Naive thymus-derived CD4-positive, alpha-beta T cell (primary cell): ENCODE results near the gene RPRD1B. TPM values are rescaled to one million over a fixed set of nuclear protein-coding genes. Genes with fewer than 3 reads are reported as not detected.
"Not testable (repeated sequence)": the region's sequence is repeated elsewhere in the genome, so short reads cannot be mapped to it uniquely, and the experiment has no call there.

Source experiments
- ATAC-seq: fragments of 150-1000 bp; cut with Tn5 transposase; 2 replicates; pipeline ENCODE4 v1.10.0; 2021; ENCODE audit warnings: mild to moderate bottlenecking, moderate library complexity
- CTCF ChIA-PET: fragments of 350-600 bp; sonication (Branson Sonifier 250); formaldehyde crosslinking; loops from one replicate; lab custom pipeline; 2021; ENCODE audit warnings: antibody characterized with exemption; lab: Charles Lee
- POLR2A ChIA-PET: fragments of 350-600 bp; sonication (Branson Sonifier 250); formaldehyde crosslinking; loops from one replicate; lab custom pipeline; 2021; ENCODE audit warnings: antibody characterized with exemption, inconsistent platforms; lab: Charles Lee
- DNase-seq, 9 donors: peaks; one replicate each; pipeline versions ENCODE4 v3.0.0 to v3.0.0-alpha.2; 2020 to 2022; ENCODE audit warnings: mixed read lengths in 1 of 9
- H3K27ac ChIP-seq: one replicate; pipeline ENCODE4 v1.7.0; 2013; ENCODE audit warnings: mild to moderate bottlenecking, low read depth, low read length, moderate library complexity
- H3K27me3 ChIP-seq, 2 donors: one replicate each; pipeline ENCODE4 v1.7.0; 2013; ENCODE audit warnings: low read length in 2 of 2, mild to moderate bottlenecking in 2 of 2, moderate library complexity in 2 of 2; ENCODE audit not compliant: control insufficient read depth in 2 of 2, insufficient read depth in 2 of 2
- H3K36me3 ChIP-seq, 3 experiments: 1 replicate in 2 of 3; 2 replicates in 1 of 3; pipeline ENCODE4 v1.7.0; 2013; ENCODE audit warnings: low read length in 3 of 3, mild to moderate bottlenecking in 3 of 3, moderate library complexity in 1 of 3; ENCODE audit not compliant: insufficient read depth in 3 of 3, control insufficient read depth in 2 of 3
- H3K4me1 ChIP-seq, 2 donors: one replicate each; pipeline ENCODE4 v1.7.0; 2013; ENCODE audit warnings: low read length in 2 of 2, mild to moderate bottlenecking in 2 of 2, moderate library complexity in 1 of 2; ENCODE audit not compliant: control insufficient read depth in 2 of 2, insufficient read depth in 2 of 2
- H3K4me3 ChIP-seq: 2 replicates; pipeline ENCODE4 v1.7.0; 2013; ENCODE audit warnings: mild to moderate bottlenecking, low read length
- H3K9me3 ChIP-seq, 3 experiments: 1 replicate in 2 of 3; 2 replicates in 1 of 3; pipeline ENCODE4 v1.7.0; 2013; ENCODE audit warnings: low read length in 3 of 3; ENCODE audit not compliant: control insufficient read depth in 2 of 3
- H3K27ac Mint-ChIP-seq, 9 donors: one replicate each; pipeline ENCODE4 v1.8.0; 2020 to 2022; ENCODE audit warnings: mixed read lengths in 9 of 9, mild to moderate bottlenecking in 8 of 9, moderate library complexity in 5 of 9, inconsistent platforms in 2 of 9
- H3K27me3 Mint-ChIP-seq, 5 donors: one replicate each; pipeline ENCODE4 v1.8.0; 2021 to 2022; ENCODE audit warnings: mixed read lengths in 5 of 5, mild to moderate bottlenecking in 1 of 5
- H3K36me3 Mint-ChIP-seq, 5 donors: one replicate each; pipeline ENCODE4 v1.8.0; 2020 to 2022; ENCODE audit warnings: mixed read lengths in 5 of 5, mild to moderate bottlenecking in 3 of 5, inconsistent platforms in 1 of 5
- H3K4me1 Mint-ChIP-seq, 7 donors: one replicate each; pipeline ENCODE4 v1.8.0; 2020 to 2022; ENCODE audit warnings: mixed read lengths in 7 of 7, mild to moderate bottlenecking in 3 of 7, inconsistent platforms in 1 of 7
- H3K4me3 Mint-ChIP-seq, 10 donors: one replicate each; pipeline ENCODE4 v1.8.0; 2020 to 2022; ENCODE audit warnings: mild to moderate bottlenecking in 10 of 10, mixed read lengths in 10 of 10, moderate library complexity in 6 of 10, inconsistent platforms in 2 of 10
- H3K9me3 Mint-ChIP-seq, 11 donors: one replicate each; pipeline ENCODE4 v1.8.0; 2020 to 2022; ENCODE audit warnings: mixed read lengths in 11 of 11, mild to moderate bottlenecking in 4 of 11, inconsistent platforms in 1 of 11, moderate library complexity in 1 of 11
- intact Hi-C, 2 donors: fragments of 100-400 bp; cut with micrococcal nuclease; formaldehyde crosslinking; loops; one replicate each; pipeline ENCODE4 v1.15.1; 2023
- polyA plus RNA-seq, 2 donors: library from polyadenylated mRNA; unstranded; fragments of 300-500 nt; fragmentation: Illumina TruSeq; gene quantifications; one replicate each; pipeline ENCODE4 v1.2.3, GENCODE V29; 2021
- total RNA-seq, 6 experiments: library from RNA in 5 of 6; stranded (reverse) in 5 of 6; gene quantifications; 1 replicate in 5 of 6; 2 replicates in 1 of 6; pipeline ENCODE4 v1.2.3 and lab custom pipeline; 2021 to 2026

The RPRD1B gene
- total and polyA plus RNA-seq, 7 experiments from 2014 or later = 3.4 to 49.1 (median 45.3) TPM

GRCh38 chr20:38008233-38008944 is 25.2 kb upstream of the RPRD1B start:
- H3K27me3 Mint-ChIP-seq = no peaks in the 10 kb centered on the region
- H3K4me3 ChIP-seq = no peak overlapping the region
- ATAC-seq (no peak), DNase-seq (no peak)
- peaks cover 12 to 59% (median 37%) of the 10 kb centered on the region in 5 donors for H3K36me3 Mint-ChIP-seq
- no peaks in the 10 kb centered on the region for H3K9me3 ChIP-seq
- H3K4me1 Mint-ChIP-seq = peaks cover 0 to 19% (median 7%) of the 10 kb centered on the region in 7 donors
- ChIA-PET POLR2A (no interaction called here), CTCF (interaction anchor here (0.7 to 0.9 kb wide), 2 partner anchors 13 to 16 kb away, joined by 3 to 5 read pairs; no protein-coding TSS in a partner anchor)
- H3K27ac ChIP-seq = no peak overlapping the region
- H3K36me3 ChIP-seq = peaks cover 4 to 43% (median 7%) of the 10 kb centered on the region in 3 experiments
- no peak overlapping the region for H3K27ac Mint-ChIP-seq
- intact Hi-C loops = no loop called here
- H3K4me3 Mint-ChIP-seq = no peak overlapping the region
- no peaks in the 10 kb centered on the region for H3K9me3 Mint-ChIP-seq
- no peaks in the 10 kb centered on the region for H3K27me3 ChIP-seq
- no peaks in the 10 kb centered on the region for H3K4me1 ChIP-seq

GRCh38 chr20:38009416-38009815 is 24.1 kb upstream of the RPRD1B start:
- CTCF ChIA-PET = interaction anchor here (0.9 kb wide), 1 partner anchor 15 kb away, joined by 3 read pairs; no protein-coding TSS in a partner anchor

GRCh38 chr20:38011696-38012095 is 21.9 kb upstream of the RPRD1B start:
- intact Hi-C loops = no loop called here
- Mint-ChIP-seq H3K27me3 (no peaks in the 10 kb centered on the region), H3K27ac (no peak overlapping the region), H3K9me3 (no peaks in the 10 kb centered on the region), H3K4me3 (no peak overlapping the region), H3K4me1 (peaks cover 0 to 27% (median 15%) of the 10 kb centered on the region in 7 donors), H3K36me3 (peaks cover 20 to 64% (median 43%) of the 10 kb centered on the region in 5 donors)
- no peak for DNase-seq
- H3K27ac ChIP-seq = no peak overlapping the region
- no peaks in the 10 kb centered on the region for H3K27me3 ChIP-seq
- no peaks in the 10 kb centered on the region for H3K4me1 ChIP-seq
- H3K36me3 ChIP-seq = peaks cover 4 to 54% (median 15%) of the 10 kb centered on the region in 3 experiments
- H3K4me3 ChIP-seq = no peak overlapping the region
- ATAC-seq = no peak
- POLR2A ChIA-PET = no interaction called here
- CTCF ChIA-PET = no interaction called here
- H3K9me3 ChIP-seq = no peaks in the 10 kb centered on the region

More at GRCh38 chr20:38009416-38009815, 24.1 kb upstream of the RPRD1B start:
- H3K9me3 ChIP-seq, DNase-seq, POLR2A ChIA-PET, intact Hi-C loops, H3K27me3 Mint-ChIP-seq, H3K4me1 ChIP-seq, H3K27ac ChIP-seq, H3K27me3 ChIP-seq, H3K9me3 Mint-ChIP-seq, ATAC-seq, H3K4me3 ChIP-seq: not testable (repeated sequence)
- peaks cover 4 to 45% (median 7%) of the 10 kb centered on the region in 3 experiments for H3K36me3 ChIP-seq
- Mint-ChIP-seq H3K4me3 (peak overlapping the region in 1 of 10 donors; percentile 43), H3K4me1 (peaks cover 0 to 15% (median 10%) of the 10 kb centered on the region in 7 donors), H3K27ac (peak overlapping the region in 1 of 9 donors; percentile 76), H3K36me3 (peaks cover 15 to 60% (median 34%) of the 10 kb centered on the region in 5 donors)

GRCh38 chr20:38012332-38012731 is 21.2 kb upstream of the RPRD1B start:
- no peaks in the 10 kb centered on the region for H3K9me3 ChIP-seq
- ChIA-PET POLR2A (no interaction called here), CTCF (no interaction called here)
- DNase-seq (no peak), ATAC-seq (no peak)
- Mint-ChIP-seq H3K4me3 (no peak overlapping the region), H3K9me3 (peaks cover 0 to 3% (median 0%) of the 10 kb centered on the region in 11 donors), H3K27me3 (no peaks in the 10 kb centered on the region), H3K36me3 (peaks cover 20 to 69% (median 48%) of the 10 kb centered on the region in 5 donors), H3K4me1 (peaks cover 0 to 32% (median 16%) of the 10 kb centered on the region in 7 donors), H3K27ac (no peak overlapping the region)
- no peaks in the 10 kb centered on the region for H3K27me3 ChIP-seq
- H3K4me1 ChIP-seq = no peaks in the 10 kb centered on the region
- intact Hi-C loops = no loop called here
- H3K27ac ChIP-seq = no peak overlapping the region
- H3K36me3 ChIP-seq = peaks cover 6 to 60% (median 16%) of the 10 kb centered on the region in 3 experiments
- H3K4me3 ChIP-seq = no peak overlapping the region

GRCh38 chr20:38013887-38014286 is 19.7 kb upstream of the RPRD1B start:
- Histone ChIP-seq H3K4me3 (no peak overlapping the region), H3K9me3 (no peaks in the 10 kb centered on the region), H3K27ac (no peak overlapping the region), H3K4me1 (no peaks in the 10 kb centered on the region), H3K36me3 (peaks cover 17 to 74% (median 23%) of the 10 kb centered on the region in 3 experiments), H3K27me3 (no peaks in the 10 kb centered on the region)
- Mint-ChIP-seq H3K4me3 (no peak overlapping the region), H3K27me3 (no peaks in the 10 kb centered on the region), H3K27ac (peak overlapping the region in 1 of 9 donors; percentile 30), H3K36me3 (peaks cover 27 to 79% (median 57%) of the 10 kb centered on the region in 5 donors), H3K9me3 (peaks cover under 1 to 17% (median 5%) of the 10 kb centered on the region in 11 donors), H3K4me1 (peaks cover 0 to 32% (median 16%) of the 10 kb centered on the region in 7 donors)
- ChIA-PET CTCF (no interaction called here), POLR2A (no interaction called here)
- DNase-seq = no peak
- ATAC-seq = no peak
- intact Hi-C loops = no loop called here

GRCh38 chr20:38017959-38018358 is 15.6 kb upstream of the RPRD1B start:
- DNase-seq (no peak), ATAC-seq (no peak)
- ChIA-PET CTCF (no interaction called here), POLR2A (no interaction called here)
- Mint-ChIP-seq H3K4me3 (no peak overlapping the region), H3K36me3 (peaks cover 20 to 68% (median 58%) of the 10 kb centered on the region in 5 donors), H3K27me3 (no peaks in the 10 kb centered on the region), H3K4me1 (peaks cover 9 to 48% (median 40%) of the 10 kb centered on the region in 7 donors), H3K9me3 (peaks cover 3 to 22% (median 7%) of the 10 kb centered on the region in 11 donors), H3K27ac (no peak overlapping the region)
- Histone ChIP-seq H3K36me3 (peaks cover 13 to 54% (median 20%) of the 10 kb centered on the region in 3 experiments), H3K4me1 (no peaks in the 10 kb centered on the region), H3K9me3 (no peaks in the 10 kb centered on the region), H3K27me3 (no peaks in the 10 kb centered on the region), H3K27ac (no peak overlapping the region), H3K4me3 (no peak overlapping the region)
- intact Hi-C loops = no loop called here
